Measurements from ENCODE around the gene RUVBL1.

The RUVBL1 gene

GRCh38 chr3:128068156-128068620 lies 55.4 kb downstream of the RUVBL1 start:
- peak in 1 of 51 donors; percentile 5 for DNase-seq

GRCh38 chr3:128067489-128067888 lies 56.1 kb downstream of the RUVBL1 start:
- DNase-seq, result no peak

- DNase-seq, result no peak
Measured at GRCh38 chr3:128066676-128067075, 56.9 kb downstream of the RUVBL1 start.

GRCh38 chr3:128066114-128066513 lies 57.5 kb downstream of the RUVBL1 start:
- DNase-seq, result no peak

- DNase-seq, result no peak
Measured at GRCh38 chr3:128064962-128065361, 58.6 kb downstream of the RUVBL1 start.

GRCh38 chr3:128063865-128064264 lies 59.7 kb downstream of the RUVBL1 start:
- DNase-seq, result no peak

- peak in 4 of 51 donors; percentile 10 to 55 (median 26) for DNase-seq
Measured at GRCh38 chr3:128062033-128062745, 61.4 kb downstream of the RUVBL1 start.

- no peak for DNase-seq
Measured at GRCh38 chr3:128060473-128061381, 62.9 kb downstream of the RUVBL1 start.

GRCh38 chr3:128056258-128056657 lies 67.4 kb downstream of the RUVBL1 start:
- no peak for DNase-seq

- DNase-seq, result peak in 1 of 51 donors; percentile 39
Measured at GRCh38 chr3:128054367-128054766, 69.2 kb downstream of the RUVBL1 start.

- DNase-seq, result no peak
Measured at GRCh38 chr3:128053614-128054013, 70.0 kb downstream of the RUVBL1 start.

- DNase-seq, result no peak
Measured at GRCh38 chr3:128052595-128053351, 70.8 kb downstream of the RUVBL1 start.

GRCh38 chr3:128051837-128052594 lies 71.6 kb downstream of the RUVBL1 start, which contains the start of gene SEC61A1:
Gene SEC61A1 (plus strand): TSS chr3:128052437. CDS start chr3:128052553, 116 bp downstream.
- DNase-seq, result peak; percentile 44 to 96 (median 89)

GRCh38 chr3:128051459-128051836 lies 72.2 kb downstream of the RUVBL1 start:
- peak in 1 of 51 donors; percentile 38 for DNase-seq

- DNase-seq, result no peak
Measured at GRCh38 chr3:128050597-128050996, 73.0 kb downstream of the RUVBL1 start.

GRCh38 chr3:128041344-128041743 lies 82.3 kb downstream of the RUVBL1 start:
- DNase-seq, result no peak

- no peak for DNase-seq
Measured at GRCh38 chr3:128040660-128041059, 83.0 kb downstream of the RUVBL1 start.

- no peak for DNase-seq
Measured at GRCh38 chr3:128040041-128040440, 83.6 kb downstream of the RUVBL1 start.

- no peak for DNase-seq
Measured at GRCh38 chr3:128036119-128036518, 87.5 kb downstream of the RUVBL1 start.

GRCh38 chr3:128033102-128033501 lies 90.5 kb downstream of the RUVBL1 start:
- no peak for DNase-seq

Measured in hypothalamus (tissue), 51 donors.